ENCODE results near the gene ADGRL1. TPM values are rescaled to one million over a fixed set of nuclear protein-coding genes. Genes with fewer than 3 reads are reported as not detected.
"Not testable (repeated sequence)": the region's sequence is repeated elsewhere in the genome, so short reads cannot be mapped to it uniquely, and the experiment has no call there.

Gene ADGRL1
- total RNA-seq, 1 experiment from 2014 or later = 117 TPM

GRCh38 chr19:14181906-14182305, 24.1 kb downstream of the ADGRL1 start:
- H2AK5ac ChIP-seq (ENCODE audit: insufficient read length, low read length) = no peak overlapping the region
- no peak overlapping the region for H3K4ac ChIP-seq (ENCODE audit: low read depth, low read length)
- no peak for DNase-seq
- no peak overlapping the region for H4K5ac ChIP-seq (ENCODE audit: insufficient read length, low read depth, low read length)
- no peak overlapping the region; the same call in 1 of the 2 replicates for H2BK15ac ChIP-seq (ENCODE audit: low read depth, low read length)
- no peak overlapping the region for H2AFZ ChIP-seq (ENCODE audit: low read length)
- H4K8ac ChIP-seq (replicated peaks; ENCODE audit: insufficient read length, low read depth, low read length) = no peak overlapping the region
- peaks cover 9% of the 10 kb centered on the region; the same call in 1 of the 2 replicates for H3K79me2 ChIP-seq (ENCODE audit: insufficient read depth, low read length)
- TF ChIP-seq, protein P1, sequence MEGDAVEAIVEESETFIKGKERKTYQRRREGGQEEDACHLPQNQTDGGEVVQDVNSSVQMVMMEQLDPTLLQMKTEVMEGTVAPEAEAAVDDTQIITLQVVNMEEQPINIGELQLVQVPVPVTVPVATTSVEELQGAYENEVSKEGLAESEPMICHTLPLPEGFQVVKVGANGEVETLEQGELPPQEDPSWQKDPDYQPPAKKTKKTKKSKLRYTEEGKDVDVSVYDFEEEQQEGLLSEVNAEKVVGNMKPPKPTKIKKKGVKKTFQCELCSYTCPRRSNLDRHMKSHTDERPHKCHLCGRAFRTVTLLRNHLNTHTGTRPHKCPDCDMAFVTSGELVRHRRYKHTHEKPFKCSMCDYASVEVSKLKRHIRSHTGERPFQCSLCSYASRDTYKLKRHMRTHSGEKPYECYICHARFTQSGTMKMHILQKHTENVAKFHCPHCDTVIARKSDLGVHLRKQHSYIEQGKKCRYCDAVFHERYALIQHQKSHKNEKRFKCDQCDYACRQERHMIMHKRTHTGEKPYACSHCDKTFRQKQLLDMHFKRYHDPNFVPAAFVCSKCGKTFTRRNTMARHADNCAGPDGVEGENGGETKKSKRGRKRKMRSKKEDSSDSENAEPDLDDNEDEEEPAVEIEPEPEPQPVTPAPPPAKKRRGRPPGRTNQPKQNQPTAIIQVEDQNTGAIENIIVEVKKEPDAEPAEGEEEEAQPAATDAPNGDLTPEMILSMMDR (conservative IDR thresholded peaks at IDR 0.05) = no peak
- Mint-ChIP-seq H3K27me3 (ENCODE audit: low read depth) (no peaks in the 10 kb centered on the region), H3K4me3 (no peak overlapping the region), H3K4me1 (peaks cover 0 to 8% of the 10 kb centered on the region in 2 experiments; a peak in 2 of 4 replicates), H3K36me3 (ENCODE audit: insufficient read depth in 1 of 3, low read depth in 3 of 3) (peaks cover 7 to 26% (median 10%) of the 10 kb centered on the region in 3 experiments; a peak in 6 of 7 replicates), H3K27ac (no peak overlapping the region; a peak in 2 of 7 replicates), H3K9me3 (no peaks in the 10 kb centered on the region)
- H3K79me1 ChIP-seq (ENCODE audit: insufficient read depth, low read depth, low read length, poor library complexity, severe bottlenecking) = peaks cover 8% of the 10 kb centered on the region
- H3K23ac ChIP-seq (ENCODE audit: insufficient read length, low read depth, low read length) = no peak overlapping the region
- H2BK12ac ChIP-seq (ENCODE audit: insufficient read length, low read depth, low read length) = no peak overlapping the region
- H3T11ph ChIP-seq (ENCODE audit: low read length) = no peak overlapping the region
- no peak overlapping the region for H3K18ac ChIP-seq (ENCODE audit: insufficient read length, low read depth, low read length)
- no peak overlapping the region for H3K27ac ChIP-seq (ENCODE audit: insufficient read length, low read depth, low read length)
- WGBS (ENCODE audit: extremely low coverage, insufficient read length, low lambda C conversion rate) = no CpG with 5 or more reads among the region's 6 CpGs
- H3K56ac ChIP-seq (ENCODE audit: insufficient read length, low read depth, low read length) = no peak overlapping the region
- no peak overlapping the region for H3K4me2 ChIP-seq (ENCODE audit: insufficient read depth, insufficient read length, low read length)
- H3K9ac ChIP-seq (ENCODE audit: extremely low read depth, insufficient read length, low read length) = no peak overlapping the region
- no peak overlapping the region for H2BK20ac ChIP-seq (ENCODE audit: low read depth, low read length, poor library complexity, severe bottlenecking)
- no peak overlapping the region for H4K91ac ChIP-seq (ENCODE audit: insufficient read length, low read depth, low read length)
- H2BK5ac ChIP-seq (ENCODE audit: insufficient read length, low read length) = no peak overlapping the region
- no peak overlapping the region for H2BK120ac ChIP-seq (ENCODE audit: low read depth, low read length, poor library complexity, severe bottlenecking)
- no peaks in the 10 kb centered on the region for H3K9me3 ChIP-seq (ENCODE audit: control insufficient read depth, low read depth, low read length)
- no peaks in the 10 kb centered on the region for H3K4me1 ChIP-seq (ENCODE audit: insufficient read depth, low read length)
- H3K14ac ChIP-seq (ENCODE audit: insufficient read depth, low read length) = no peak overlapping the region
- H3K23me2 ChIP-seq (ENCODE audit: insufficient read length, low read depth, low read length, poor library complexity, severe bottlenecking) = no peaks in the 10 kb centered on the region
- no peaks in the 10 kb centered on the region for H3K27me3 ChIP-seq (ENCODE audit: insufficient read depth, low read length)
- H4K20me1 ChIP-seq (ENCODE audit: control insufficient read depth, insufficient read depth, insufficient read length) = peaks cover 3% of the 10 kb centered on the region

- H3K23ac ChIP-seq (ENCODE audit: insufficient read length, low read depth, low read length); H3T11ph ChIP-seq (ENCODE audit: low read length); H3K4ac ChIP-seq (ENCODE audit: low read depth, low read length); H3K4me1 Mint-ChIP-seq; H4K91ac ChIP-seq (ENCODE audit: insufficient read length, low read depth, low read length); H3K9me3 ChIP-seq (ENCODE audit: control insufficient read depth, low read depth, low read length); H3K27me3 ChIP-seq (ENCODE audit: insufficient read depth, low read length); H4K20me1 ChIP-seq (ENCODE audit: control insufficient read depth, insufficient read depth, insufficient read length); H2BK12ac ChIP-seq (ENCODE audit: insufficient read length, low read depth, low read length); H3K4me3 Mint-ChIP-seq; H3K14ac ChIP-seq (ENCODE audit: insufficient read depth, low read length); DNase-seq; H2BK5ac ChIP-seq (ENCODE audit: insufficient read length, low read length); H3K79me1 ChIP-seq (ENCODE audit: insufficient read depth, low read depth, low read length, poor library complexity, severe bottlenecking); H2AK5ac ChIP-seq (ENCODE audit: insufficient read length, low read length); H3K56ac ChIP-seq (ENCODE audit: insufficient read length, low read depth, low read length); H3K4me2 ChIP-seq (ENCODE audit: insufficient read depth, insufficient read length, low read length); H4K5ac ChIP-seq (ENCODE audit: insufficient read length, low read depth, low read length); H3K9me3 Mint-ChIP-seq; H3K27ac Mint-ChIP-seq; H2BK20ac ChIP-seq (ENCODE audit: low read depth, low read length, poor library complexity, severe bottlenecking); H2AFZ ChIP-seq (ENCODE audit: low read length); H3K9ac ChIP-seq (ENCODE audit: extremely low read depth, insufficient read length, low read length); H2BK15ac ChIP-seq (ENCODE audit: low read depth, low read length); H4K8ac ChIP-seq (replicated peaks; ENCODE audit: insufficient read length, low read depth, low read length); H3K27ac ChIP-seq (ENCODE audit: insufficient read length, low read depth, low read length); H2BK120ac ChIP-seq (ENCODE audit: low read depth, low read length, poor library complexity, severe bottlenecking); H3K27me3 Mint-ChIP-seq (ENCODE audit: low read depth); H3K18ac ChIP-seq (ENCODE audit: insufficient read length, low read depth, low read length); H3K79me2 ChIP-seq (ENCODE audit: insufficient read depth, low read length); H3K4me1 ChIP-seq (ENCODE audit: insufficient read depth, low read length); H3K23me2 ChIP-seq (ENCODE audit: insufficient read length, low read depth, low read length, poor library complexity, severe bottlenecking): not testable (repeated sequence)
- WGBS (ENCODE audit: extremely low coverage, insufficient read length, low lambda C conversion rate) = no CpG with 5 or more reads among the region's 12 CpGs
- peaks cover 9 to 32% (median 17%) of the 10 kb centered on the region in 3 experiments; a peak in 6 of 7 replicates for H3K36me3 Mint-ChIP-seq (ENCODE audit: insufficient read depth in 1 of 3, low read depth in 3 of 3)
Measured at GRCh38 chr19:14181199-14181598, 24.8 kb downstream of the ADGRL1 start.

All from H9 (cell line).